K562 (cell line): ENCODE results near the gene CD244.

ENCODE experiments used
- ATF1 ChIP-seq, 2 experiments: fragments of 450-650 bp in 1 of 2; IDR thresholded peaks; 2 replicates each; pipeline ENCODE4 v1.6.1; 2016; ENCODE audit warnings: missing compliant biosample characterization in 1 of 2, missing genetic modification characterization in 1 of 2
- CHCHD3 ChIP-seq: fragments of 250-450 bp; sonication (Bioruptor Pico); IDR thresholded peaks from 2 replicates; pipeline ENCODE4 v2.1.2; 2022; ENCODE audit warnings: mild to moderate bottlenecking
- CTCF ChIP-seq, 3 experiments: IDR thresholded peaks in 2 of 3; conservative IDR thresholded peaks in 1 of 3; 2 replicates each; pipeline ENCODE4 v1.5.1; 2011 to 2012; ENCODE audit warnings: low read length in 3 of 3, mild to moderate bottlenecking in 3 of 3, control low read depth in 2 of 3, improper control_type of control experiment in 1 of 3, inconsistent platforms in 1 of 3, low read depth in 1 of 3, mixed read lengths in 1 of 3, moderate library complexity in 1 of 3; ENCODE audit not compliant: insufficient read depth in 2 of 3
- ERF ChIP-seq: fragments of 450-650 bp; formaldehyde crosslinking; IDR thresholded peaks from 2 replicates; pipeline ENCODE4 v1.4.0; 2020; ENCODE audit warnings: mild to moderate bottlenecking, mixed read lengths
- KLF10 ChIP-seq: fragments of 250-450 bp; sonication (Bioruptor Pico); IDR thresholded peaks from 2 replicates; pipeline ENCODE4 v1.6.1; 2021; ENCODE audit warnings: matching md5 sums
- ZSCAN29 ChIP-seq: fragments of 450-650 bp; IDR thresholded peaks from 2 replicates; pipeline ENCODE4 v1.6.1; 2017

DNA sequence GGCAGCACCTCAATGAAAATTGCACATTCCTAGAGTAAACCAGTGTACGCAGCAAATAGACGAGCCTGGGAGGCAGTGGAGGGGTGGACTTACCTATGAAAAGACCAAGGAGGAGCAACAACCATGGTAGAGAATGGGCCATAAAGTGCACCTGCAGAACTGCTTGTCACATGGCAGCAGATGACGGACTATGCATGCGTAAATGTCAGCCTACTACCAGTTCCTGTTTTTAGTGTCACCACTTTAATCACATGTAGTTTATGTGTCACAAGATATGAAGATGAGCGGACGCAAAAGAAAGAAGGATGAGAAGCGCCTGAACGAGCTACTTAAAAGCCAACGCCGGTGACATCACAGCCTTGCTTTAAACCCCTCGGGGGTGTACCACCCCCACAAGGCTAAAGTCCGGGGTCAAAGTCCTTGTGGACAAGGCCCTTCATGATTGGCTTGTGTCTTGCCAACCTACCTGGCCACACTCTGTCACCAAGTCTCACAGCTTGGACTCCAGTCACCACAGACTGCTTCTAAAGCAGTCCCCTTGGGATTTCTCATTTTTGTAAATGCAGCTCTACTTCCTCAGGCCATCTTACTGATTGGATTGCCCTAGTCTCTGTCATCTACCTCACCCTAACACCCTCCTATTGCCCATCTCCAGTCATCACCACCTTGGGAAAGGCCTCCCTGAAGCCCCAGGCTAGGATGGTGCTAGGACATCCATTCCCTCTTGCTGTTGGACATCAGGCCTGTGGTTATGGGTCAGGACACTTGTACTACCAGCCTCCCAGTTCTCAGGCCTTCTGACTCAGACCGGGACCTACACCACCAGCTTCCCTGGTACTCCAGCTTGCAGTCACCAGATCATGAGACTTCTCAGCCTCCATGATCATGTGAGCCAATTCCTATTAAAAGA is 72.7 kb downstream of the CD244 start:
- TF ChIP-seq CHCHD3 (no peak), KLF10 (CRISPR knock-in tag) (no peak), ZSCAN29 (no peak), ATF1 (CRISPR knock-in tag; IDR thresholded peaks at IDR 0.05) (no peak), ATF1 (tag; IDR thresholded peaks at IDR 0.05) (peak; percentile 27; the same call in 1 of the 2 replicates), CTCF (IDR thresholded peaks at IDR 0.05 in 2 of 3, conservative IDR thresholded peaks at IDR 0.05 in 1 of 3; ENCODE audit: insufficient read depth in 2 of 3, low read depth in 1 of 3, low read length in 3 of 3) (no peak), ERF (CRISPR knock-in tag) (no peak)
